Globus pallidus (tissue), 1 donor: ENCODE results near the gene SPOCK1.

Experiments used
- DNase-seq: peaks from one replicate; pipeline ENCODE4 v3.0.0-alpha.2; 2015; ENCODE audit warnings: low spot score

The SPOCK1 gene

GRCh38 chr5:137221943-137222342 lies 277.2 kb downstream of the SPOCK1 start:
- DNase-seq = no peak

GRCh38 chr5:137220523-137220927 lies 278.6 kb downstream of the SPOCK1 start:
- DNase-seq = no peak

GRCh38 chr5:137218896-137219295 lies 280.2 kb downstream of the SPOCK1 start:
- DNase-seq = no peak

GRCh38 chr5:137218471-137218870 lies 280.7 kb downstream of the SPOCK1 start:
- DNase-seq = peak; percentile 77

GRCh38 chr5:137217599-137218200 lies 281.4 kb downstream of the SPOCK1 start:
- no peak for DNase-seq

- DNase-seq = no peak
Measured at GRCh38 chr5:137216976-137217598, 282.0 kb downstream of the SPOCK1 start.

GRCh38 chr5:137215780-137216179 lies 283.3 kb downstream of the SPOCK1 start:
- DNase-seq = no peak

- DNase-seq = no peak
Measured at GRCh38 chr5:137215261-137215660, 283.9 kb downstream of the SPOCK1 start.

GRCh38 chr5:137214446-137215189 lies 284.5 kb downstream of the SPOCK1 start:
- DNase-seq = no peak

GRCh38 chr5:137212471-137212870 lies 286.7 kb downstream of the SPOCK1 start:
- no peak for DNase-seq

- no peak for DNase-seq
Measured at GRCh38 chr5:137209232-137209809, 289.8 kb downstream of the SPOCK1 start.

GRCh38 chr5:137207023-137207760 lies 291.9 kb downstream of the SPOCK1 start:
- no peak for DNase-seq

- DNase-seq = no peak
Measured at GRCh38 chr5:137206030-137206715, 293.0 kb downstream of the SPOCK1 start.

- DNase-seq = no peak
Measured at GRCh38 chr5:137205231-137206027, 293.7 kb downstream of the SPOCK1 start.

- no peak for DNase-seq
Measured at GRCh38 chr5:137203011-137203632, 296.0 kb downstream of the SPOCK1 start.

- no peak for DNase-seq
Measured at GRCh38 chr5:137201876-137202275, 297.2 kb downstream of the SPOCK1 start.

- peak; percentile 42 for DNase-seq
Measured at GRCh38 chr5:137200906-137201700, 298.0 kb downstream of the SPOCK1 start.

GRCh38 chr5:137199966-137200365 lies 299.2 kb downstream of the SPOCK1 start:
- no peak for DNase-seq

GRCh38 chr5:137199201-137199600 lies 299.9 kb downstream of the SPOCK1 start:
- DNase-seq = no peak
